H9 (cell line): Measurements from ENCODE around the gene CERS1. TPM values are rescaled to one million over a fixed set of nuclear protein-coding genes. Genes with fewer than 3 reads are reported as not detected.

Experiments used
- DNase-seq: peaks from one replicate; pipeline ENCODE4 v3.0.0-alpha.2; 2017
- H2AFZ ChIP-seq: one replicate; pipeline ENCODE4 v1.6.1; 2013; ENCODE audit warnings: mild to moderate bottlenecking, low read length, control low read depth, moderate library complexity
- H2AK5ac ChIP-seq: 2 replicates; pipeline ENCODE4 v1.6.1; 2013; ENCODE audit warnings: low read length, control low read depth, mixed read lengths; ENCODE audit not compliant: insufficient read length
- H2BK120ac ChIP-seq: one replicate; pipeline ENCODE4 v1.6.1; 2013; ENCODE audit warnings: low read depth, mild to moderate bottlenecking, low read length, control low read depth, inconsistent platforms; ENCODE audit not compliant: poor library complexity, severe bottlenecking
- H2BK12ac ChIP-seq: 2 replicates; pipeline ENCODE4 v1.6.1; 2013; ENCODE audit warnings: low read length, control low read depth, mixed read lengths, low read depth; ENCODE audit not compliant: insufficient read length
- H2BK15ac ChIP-seq: 2 replicates; pipeline ENCODE4 v1.6.1; 2013; ENCODE audit warnings: low read depth, low read length, control low read depth
- H2BK20ac ChIP-seq: one replicate; pipeline ENCODE4 v1.6.1; 2013; ENCODE audit warnings: low read depth, mild to moderate bottlenecking, low read length, control low read depth, inconsistent platforms; ENCODE audit not compliant: poor library complexity, severe bottlenecking
- H2BK5ac ChIP-seq: 2 replicates; pipeline ENCODE4 v1.6.1; 2013; ENCODE audit warnings: low read length, control low read depth, mixed read lengths; ENCODE audit not compliant: insufficient read length
- H3K14ac ChIP-seq: 2 replicates; pipeline ENCODE4 v1.6.1; 2013; ENCODE audit warnings: low read length, control low read depth; ENCODE audit not compliant: insufficient read depth
- H3K18ac ChIP-seq: 2 replicates; pipeline ENCODE4 v1.6.1; 2013; ENCODE audit warnings: low read depth, mild to moderate bottlenecking, mixed read lengths, low read length, control low read depth; ENCODE audit not compliant: insufficient read length
- H3K23ac ChIP-seq: 2 replicates; pipeline ENCODE4 v1.6.1; 2013; ENCODE audit warnings: low read length, control low read depth, mixed read lengths, low read depth; ENCODE audit not compliant: insufficient read length
- H3K23me2 ChIP-seq: 2 replicates; pipeline ENCODE4 v1.6.1; 2013; ENCODE audit warnings: low read depth, mild to moderate bottlenecking, mixed read lengths, low read length, control low read depth; ENCODE audit not compliant: insufficient read length, poor library complexity, severe bottlenecking
- H3K27ac ChIP-seq: 2 replicates; pipeline ENCODE4 v1.5.1; 2013; ENCODE audit warnings: low read length, control low read depth, mixed read lengths, low read depth; ENCODE audit not compliant: insufficient read length
- H3K27me3 ChIP-seq: 2 replicates; pipeline ENCODE4 v1.6.1; 2013; ENCODE audit warnings: low read length, control low read depth, inconsistent platforms; ENCODE audit not compliant: insufficient read depth
- H3K4ac ChIP-seq: 2 replicates; pipeline ENCODE4 v1.6.1; 2013; ENCODE audit warnings: low read depth, mild to moderate bottlenecking, control low read depth, inconsistent platforms, low read length, moderate library complexity
- H3K4me1 ChIP-seq: 2 replicates; pipeline ENCODE4 v1.6.1; 2013; ENCODE audit warnings: low read length, control low read depth, inconsistent platforms; ENCODE audit not compliant: insufficient read depth
- H3K4me2 ChIP-seq: 2 replicates; pipeline ENCODE4 v1.6.1; 2013; ENCODE audit warnings: low read length, control low read depth, mixed read lengths; ENCODE audit not compliant: insufficient read length, insufficient read depth
- H3K56ac ChIP-seq: 2 replicates; pipeline ENCODE4 v1.6.1; 2013; ENCODE audit warnings: low read depth, mild to moderate bottlenecking, mixed read lengths, low read length, control low read depth; ENCODE audit not compliant: insufficient read length
- H3K79me1 ChIP-seq: 2 replicates; pipeline ENCODE4 v1.6.1; 2013; ENCODE audit warnings: low read depth, mild to moderate bottlenecking, moderate library complexity, low read length, control low read depth, inconsistent platforms; ENCODE audit not compliant: insufficient read depth, poor library complexity, severe bottlenecking
- H3K79me2 ChIP-seq: 2 replicates; pipeline ENCODE4 v1.6.1; 2013; ENCODE audit warnings: low read length, control low read depth, inconsistent platforms; ENCODE audit not compliant: insufficient read depth
- H3K9ac ChIP-seq: 2 replicates; pipeline ENCODE4 v1.6.1; 2013; ENCODE audit warnings: low read length, control low read depth, mixed read lengths; ENCODE audit not compliant: insufficient read length; ENCODE audit errors: extremely low read depth
- H3K9me3 ChIP-seq: one replicate; pipeline ENCODE4 v1.6.1; 2013; ENCODE audit warnings: low read depth, low read length, inconsistent platforms; ENCODE audit not compliant: control insufficient read depth
- H3T11ph ChIP-seq: one replicate; pipeline ENCODE4 v1.6.1; 2013; ENCODE audit warnings: mild to moderate bottlenecking, low read length, control low read depth, inconsistent platforms
- H4K20me1 ChIP-seq: one replicate; pipeline ENCODE4 v1.6.1; 2013; ENCODE audit not compliant: control insufficient read depth, insufficient read length, insufficient read depth
- H4K5ac ChIP-seq: 2 replicates; pipeline ENCODE4 v1.6.1; 2013; ENCODE audit warnings: low read depth, mild to moderate bottlenecking, mixed read lengths, low read length, control low read depth; ENCODE audit not compliant: insufficient read length
- H4K8ac ChIP-seq: replicated peaks from 2 replicates; pipeline ENCODE4 v1.6.1; 2013; ENCODE audit warnings: low read length, control low read depth, mixed read lengths, low read depth; ENCODE audit not compliant: insufficient read length
- H4K91ac ChIP-seq: 2 replicates; pipeline ENCODE4 v1.6.1; 2013; ENCODE audit warnings: low read depth, mild to moderate bottlenecking, moderate library complexity, mixed read lengths, low read length, control low read depth; ENCODE audit not compliant: insufficient read length
- H3K27ac Mint-ChIP-seq, 3 experiments: 2 replicates in 2 of 3; 3 replicates in 1 of 3; pipeline ENCODE4 v1.8.0; 2020 to 2021; ENCODE audit warnings: mixed read lengths in 3 of 3, mild to moderate bottlenecking in 1 of 3, moderate library complexity in 1 of 3
- H3K27me3 Mint-ChIP-seq: 2 replicates; pipeline ENCODE4 v1.8.0; 2021; ENCODE audit warnings: low read depth, mild to moderate bottlenecking, moderate library complexity, mixed read lengths
- H3K36me3 Mint-ChIP-seq, 3 experiments: 2 replicates in 2 of 3; 3 replicates in 1 of 3; pipeline ENCODE4 v1.8.0; 2020 to 2021; ENCODE audit warnings: low read depth in 3 of 3, mixed read lengths in 3 of 3; ENCODE audit not compliant: insufficient read depth in 1 of 3
- H3K4me1 Mint-ChIP-seq, 2 experiments: 2 replicates each; pipeline ENCODE4 v1.8.0; 2020; ENCODE audit warnings: mixed read lengths in 2 of 2
- H3K4me3 Mint-ChIP-seq, 2 experiments: 2 replicates in 1 of 2; 3 replicates in 1 of 2; pipeline ENCODE4 v1.8.0; 2020 to 2021; ENCODE audit warnings: mild to moderate bottlenecking in 2 of 2, mixed read lengths in 2 of 2, moderate library complexity in 1 of 2
- H3K9me3 Mint-ChIP-seq, 2 experiments: 2 replicates in 1 of 2; 3 replicates in 1 of 2; pipeline ENCODE4 v1.8.0; 2020; ENCODE audit warnings: mild to moderate bottlenecking in 2 of 2, mixed read lengths in 2 of 2, moderate library complexity in 1 of 2
- WGBS: extraction: QIAGEN DNeasy Blood & Tissue Kit; methylation state at CpG from one replicate; pipeline ENCODE4 v1.1.7; 2013; ENCODE audit warnings: missing lambda C conversion rate, low lambda C conversion rate, mixed read lengths; ENCODE audit not compliant: insufficient read length; ENCODE audit errors: extremely low coverage; 5-methylcytosine and 5-hydroxymethylcytosine counted together
- total RNA-seq: library from RNA; stranded (reverse); gene quantifications from 2 replicates; pipeline ENCODE4 v1.2.1, GENCODE V29; 2021
- TF ChIP-seq, protein P1 (sequence below): fragments of 200-600 bp; sonication (generic); conservative IDR thresholded peaks from 3 replicates; pipeline ENCODE4 v1.8.0; 2021; ENCODE audit warnings: antibody characterized with exemption, mild to moderate bottlenecking

CERS1 gene
- total RNA-seq, 1 experiment from 2014 or later: 19.3 TPM

DNA sequence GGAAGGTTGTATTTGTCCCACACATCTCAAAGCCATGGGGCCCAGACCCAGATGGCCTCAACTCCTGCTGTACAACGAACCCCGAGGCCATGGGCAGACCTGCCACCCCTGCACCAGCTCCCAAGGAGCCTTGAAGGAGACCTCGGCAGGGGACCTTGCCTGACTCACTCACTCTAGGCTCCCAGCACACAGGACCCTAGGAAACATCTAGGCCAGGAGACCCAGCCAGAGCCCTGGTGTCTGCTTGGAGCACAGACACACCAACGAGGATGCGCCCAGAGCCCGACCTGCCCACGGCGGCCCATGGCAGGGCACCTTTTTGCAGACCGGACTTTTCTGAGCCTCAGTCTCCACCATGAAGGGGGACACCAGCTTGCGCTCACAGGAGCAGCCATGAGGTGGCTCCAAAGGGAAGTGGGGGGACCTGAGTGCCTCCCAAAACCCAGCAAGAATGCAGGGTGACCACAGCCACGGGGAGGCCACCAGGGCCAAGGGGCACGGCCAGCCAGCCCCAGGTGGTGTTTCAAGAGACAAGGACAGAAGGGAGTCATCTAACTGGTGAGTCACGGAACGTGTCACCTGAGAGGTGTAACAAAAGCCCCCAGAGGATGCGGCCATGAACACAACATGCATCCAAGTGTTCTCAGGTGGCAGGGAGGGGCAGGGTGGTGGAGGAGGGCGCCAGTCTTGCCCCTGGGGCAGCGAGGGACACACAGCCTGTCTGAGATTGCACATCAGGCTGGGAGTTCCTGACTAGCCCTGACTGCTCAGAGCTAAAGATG, 4.9 kb upstream of the CERS1 start:
- TF ChIP-seq, protein P1, sequence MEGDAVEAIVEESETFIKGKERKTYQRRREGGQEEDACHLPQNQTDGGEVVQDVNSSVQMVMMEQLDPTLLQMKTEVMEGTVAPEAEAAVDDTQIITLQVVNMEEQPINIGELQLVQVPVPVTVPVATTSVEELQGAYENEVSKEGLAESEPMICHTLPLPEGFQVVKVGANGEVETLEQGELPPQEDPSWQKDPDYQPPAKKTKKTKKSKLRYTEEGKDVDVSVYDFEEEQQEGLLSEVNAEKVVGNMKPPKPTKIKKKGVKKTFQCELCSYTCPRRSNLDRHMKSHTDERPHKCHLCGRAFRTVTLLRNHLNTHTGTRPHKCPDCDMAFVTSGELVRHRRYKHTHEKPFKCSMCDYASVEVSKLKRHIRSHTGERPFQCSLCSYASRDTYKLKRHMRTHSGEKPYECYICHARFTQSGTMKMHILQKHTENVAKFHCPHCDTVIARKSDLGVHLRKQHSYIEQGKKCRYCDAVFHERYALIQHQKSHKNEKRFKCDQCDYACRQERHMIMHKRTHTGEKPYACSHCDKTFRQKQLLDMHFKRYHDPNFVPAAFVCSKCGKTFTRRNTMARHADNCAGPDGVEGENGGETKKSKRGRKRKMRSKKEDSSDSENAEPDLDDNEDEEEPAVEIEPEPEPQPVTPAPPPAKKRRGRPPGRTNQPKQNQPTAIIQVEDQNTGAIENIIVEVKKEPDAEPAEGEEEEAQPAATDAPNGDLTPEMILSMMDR: no peak
- peaks cover 1 to 19% (median 11%) of the 10 kb centered on the region in 3 experiments; a peak in 6 of 7 replicates for H3K36me3 Mint-ChIP-seq
- DNase-seq: no peak
- Histone ChIP-seq H4K5ac (no peak overlapping the region), H3K79me2 (no peaks in the 10 kb centered on the region), H3K9ac (no peak overlapping the region), H4K20me1 (no peaks in the 10 kb centered on the region), H3K27me3 (no peaks in the 10 kb centered on the region; the same call in 1 of the 2 replicates), H2AK5ac (no peak overlapping the region), H2BK20ac (no peak overlapping the region), H3T11ph (no peak overlapping the region), H3K56ac (no peak overlapping the region), H3K18ac (no peak overlapping the region), H3K79me1 (no peaks in the 10 kb centered on the region), H2BK15ac (no peak overlapping the region), H3K27ac (no peak overlapping the region), H3K4me2 (no peak overlapping the region), H4K8ac (no peak overlapping the region), H3K23me2 (no peaks in the 10 kb centered on the region), H2AFZ (no peak overlapping the region), H3K4ac (no peak overlapping the region), H3K4me1 (no peaks in the 10 kb centered on the region), H3K23ac (no peak overlapping the region), H2BK120ac (no peak overlapping the region), H3K9me3 (no peaks in the 10 kb centered on the region), H3K14ac (no peak overlapping the region), H2BK5ac (no peak overlapping the region), H4K91ac (no peak overlapping the region), H2BK12ac (no peak overlapping the region)
- no peak overlapping the region for H3K27ac Mint-ChIP-seq
- 0 out of 4 replicates have a peak, but pooled peaks cover 0 to 2% of the 10 kb centered on the region in 2 experiments for H3K4me1 Mint-ChIP-seq
- H3K4me3 Mint-ChIP-seq: no peak overlapping the region
- H3K9me3 Mint-ChIP-seq: no peaks in the 10 kb centered on the region; a peak in 1 of 5 replicates
- WGBS: no CpG with 5 or more reads among the region's 17 CpGs
- H3K27me3 Mint-ChIP-seq: peaks cover 17% of the 10 kb centered on the region
